Endothelial cell of umbilical vein (primary cell): ENCODE results near the gene FOXJ1. TPM values are rescaled to one million over a fixed set of nuclear protein-coding genes. Genes with fewer than 3 reads are reported as not detected.

Source experiments
- BruUV-seq: library from RNA; stranded (reverse); fragments of 400-500 nt; replicated peaks from 2 replicates; lab custom pipeline; 2021; lab: Mats Ljungman, UMichigan
- CTCF ChIA-PET: fragments of 300-600, 350-600 bp; sonication (Branson Sonifier 250); formaldehyde crosslinking; loops from one replicate; lab custom pipeline; 2021; ENCODE audit warnings: antibody characterized with exemption, inconsistent platforms; lab: Charles Lee
- POLR2A ChIA-PET: fragments of 300-600, 350-600 bp; sonication (Branson Sonifier 250); formaldehyde crosslinking; loops from one replicate; lab custom pipeline; 2021; ENCODE audit warnings: antibody characterized with exemption, inconsistent platforms; lab: Charles Lee
- DNase-seq: peaks from one replicate; pipeline ENCODE4 v3.0.0-alpha.2; 2011; ENCODE audit warnings: low read depth, low spot score
- FAIRE-seq: peaks from 2 replicates; lab custom pipeline; 2011; peaks lifted over from hg19 to GRCh38; lab: Jason Lieb, UNC
- H2AFZ ChIP-seq: 2 replicates; pipeline ENCODE4 v1.6.0; 2012; ENCODE audit warnings: low read depth, low read length, control low read depth, inconsistent platforms
- H3K27ac ChIP-seq: 2 replicates; pipeline ENCODE4 v1.5.1; 2011; ENCODE audit warnings: low read depth, mild to moderate bottlenecking, control low read depth, low read length, moderate library complexity; ENCODE audit not compliant: insufficient read depth
- H3K27me3 ChIP-seq, 2 experiments: 2 replicates each; pipeline versions ENCODE4 v1.6.0 to v1.6.1; 2011; ENCODE audit warnings: low read length in 2 of 2, mixed read lengths in 1 of 2; ENCODE audit not compliant: control insufficient read depth in 2 of 2, insufficient read depth in 2 of 2
- H3K36me3 ChIP-seq, 2 experiments: 2 replicates in 1 of 2; 3 replicates in 1 of 2; pipeline ENCODE4 v1.5.1; 2011; ENCODE audit warnings: low read length in 2 of 2, mild to moderate bottlenecking in 1 of 2, moderate library complexity in 1 of 2; ENCODE audit not compliant: control insufficient read depth in 2 of 2, insufficient read depth in 2 of 2; ENCODE audit errors: extremely low read depth in 1 of 2
- H3K4me1 ChIP-seq: 3 replicates; pipeline ENCODE4 v1.5.1; 2011; ENCODE audit warnings: mild to moderate bottlenecking, low read length; ENCODE audit not compliant: control insufficient read depth, insufficient read depth; ENCODE audit errors: extremely low read depth
- H3K4me2 ChIP-seq: 2 replicates; pipeline ENCODE4 v1.6.1; 2011; ENCODE audit warnings: low read length, control low read depth, mixed read lengths; ENCODE audit not compliant: insufficient read depth
- H3K4me3 ChIP-seq, 3 experiments: fragments of 200-600 bp in 1 of 3; sonication (generic), shearing (Covaris generic) in 1 of 3; replicated peaks in 1 of 3; 2 replicates each; pipeline ENCODE4 v1.5.1; 2011 to 2016; ENCODE audit warnings: control low read depth in 3 of 3, low read length in 3 of 3, mild to moderate bottlenecking in 2 of 3, inconsistent platforms in 1 of 3, low read depth in 1 of 3, moderate library complexity in 1 of 3; ENCODE audit not compliant: insufficient read depth in 1 of 3
- H3K79me2 ChIP-seq: 2 replicates; pipeline ENCODE4 v1.6.0; 2012; ENCODE audit warnings: low read length, inconsistent platforms; ENCODE audit not compliant: control insufficient read depth, insufficient read depth
- H3K9ac ChIP-seq: replicated peaks from 2 replicates; pipeline ENCODE3; 2011; ENCODE audit warnings: low read length, control low read depth; ENCODE audit not compliant: insufficient read depth; ENCODE audit errors: extremely low read depth
- H3K9me1 ChIP-seq: replicated peaks from 3 replicates; pipeline ENCODE4 v1.6.0; 2011; ENCODE audit warnings: mild to moderate bottlenecking, low read length; ENCODE audit not compliant: control insufficient read depth, insufficient read depth; ENCODE audit errors: extremely low read depth
- H3K9me3 ChIP-seq: replicated peaks from 2 replicates; pipeline ENCODE4 v1.5.1; 2012; ENCODE audit warnings: low read length, inconsistent platforms; ENCODE audit not compliant: control insufficient read depth, insufficient read depth
- H4K20me1 ChIP-seq: replicated peaks from 2 replicates; pipeline ENCODE3; 2011; ENCODE audit warnings: mild to moderate bottlenecking, low read length; ENCODE audit not compliant: control insufficient read depth, insufficient read depth; ENCODE audit errors: extremely low read depth
- CTCF ChIP-seq, 2 donors: IDR thresholded peaks; 1 replicate in 1 of 2; 2 replicates in 1 of 2; pipeline ENCODE4 v1.5.1; 2011; ENCODE audit warnings: low read length in 2 of 2, mild to moderate bottlenecking in 2 of 2, moderate library complexity in 2 of 2, control low read depth in 1 of 2, inconsistent platforms in 1 of 2, low read depth in 1 of 2; ENCODE audit not compliant: insufficient read depth in 1 of 2; ENCODE audit errors: extremely low read depth in 1 of 2
- EZH2 ChIP-seq: IDR thresholded peaks from 2 replicates; pipeline ENCODE4 v1.6.1; 2012; ENCODE audit warnings: borderline replicate concordance, low read depth, mild to moderate bottlenecking, moderate library complexity, low read length, inconsistent platforms; ENCODE audit not compliant: severe bottlenecking
- FOS ChIP-seq: IDR thresholded peaks from 2 replicates; pipeline ENCODE4 v1.6.1; 2011; ENCODE audit warnings: mild to moderate bottlenecking, low read length, moderate library complexity, borderline replicate concordance; ENCODE audit not compliant: insufficient read depth
- GATA2 ChIP-seq: IDR thresholded peaks from 2 replicates; pipeline ENCODE4 v1.7.0; 2011; ENCODE audit warnings: low read depth, mild to moderate bottlenecking, moderate library complexity, mixed read lengths, low read length; ENCODE audit not compliant: insufficient read length, insufficient read depth
- MAX ChIP-seq: IDR thresholded peaks from 2 replicates; pipeline ENCODE4 v1.6.1; 2011; ENCODE audit not compliant: insufficient read depth, insufficient read length
- MYC ChIP-seq: IDR thresholded peaks from one replicate; pipeline ENCODE4 v1.6.1; 2011; ENCODE audit warnings: mild to moderate bottlenecking, low read depth, low read length
- POLR2AphosphoS5 ChIP-seq: IDR thresholded peaks from 2 replicates; pipeline ENCODE4 v1.6.1; 2012; ENCODE audit warnings: low read depth, mild to moderate bottlenecking, control low read depth, low read length, moderate library complexity; ENCODE audit not compliant: insufficient read depth
- dilution Hi-C: fragments of 300-500 bp; cut with MboI; formaldehyde crosslinking; loops from one replicate; pipeline ENCODE4 v1.15.0; 2019; ENCODE audit warnings: low sequenced_read_pairs; ENCODE audit not compliant: extremely low pct_ligation_motif_present
- intact Hi-C: fragments of 100-400 bp; cut with micrococcal nuclease; formaldehyde crosslinking; loops from one replicate; pipeline ENCODE4 v1.10.0; 2022
- polyA plus RNA-seq, 4 experiments: library from polyadenylated mRNA; depleted of rRNA in 3 of 4; stranded (reverse) in 3 of 4; unstranded in 1 of 4; fragments of >200 nt; gene quantifications; 2 replicates each; pipeline versions ENCODE4 v1.2.1 to v1.2.3, GENCODE V29; 2011 to 2012; ENCODE audit warnings: missing spikeins in 1 of 4
- total RNA-seq: library from RNA; stranded (reverse); gene quantifications from 2 replicates; pipeline ENCODE4 v1.2.3, GENCODE V29; 2021

FOXJ1 gene
- total and polyA plus RNA-seq, 2 donors (not counting 3 experiments of a cell fraction or from before 2014, with no cell fraction given): not detected

- no peaks in the 10 kb centered on the region for H3K9me3 ChIP-seq
- no peak overlapping the region for H2AFZ ChIP-seq
- dilution Hi-C loops (no loop called here), intact Hi-C loops (no loop called here)
- no peak overlapping the region for H3K27ac ChIP-seq
- no peaks in the 10 kb centered on the region for H4K20me1 ChIP-seq
- TF ChIP-seq EZH2 (no peak), MYC (no peak), MAX (no peak), FOS (no peak), CTCF (IDR thresholded peaks at IDR 0.05; ENCODE audit: extremely low read depth in 1 of 2, insufficient read depth in 1 of 2, low read depth in 1 of 2, low read length in 2 of 2) (no peak), GATA2 (no peak), POLR2AphosphoS5 (no peak)
- H3K27me3 ChIP-seq: peaks cover 17 to 25% of the 10 kb centered on the region in 2 experiments
- H3K4me2 ChIP-seq: no peak overlapping the region
- DNase-seq (no peak), FAIRE-seq (no peak)
- no peaks in the 10 kb centered on the region for H3K4me1 ChIP-seq
- no peaks in the 10 kb centered on the region for H3K9me1 ChIP-seq
- CTCF ChIA-PET: interaction anchor here (1.3 to 3.8 kb wide), 2 partner anchors 46 to 144 kb away, joined by 8 to 16 read pairs; no protein-coding TSS in a partner anchor
- POLR2A ChIA-PET: no interaction called here
- no peaks in the 10 kb centered on the region for H3K79me2 ChIP-seq
- H3K36me3 ChIP-seq: no peaks in the 10 kb centered on the region
- no TSS peak for BruUV-seq
- no peak overlapping the region for H3K4me3 ChIP-seq
- H3K9ac ChIP-seq: no peak overlapping the region
These were observed 5.2 kb downstream of the FOXJ1 start for GRCh38 chr17:76135810-76136188.
